HepG2 (cell line): ENCODE measurements around the gene MCM3AP. TPM values are rescaled to one million over a fixed set of nuclear protein-coding genes. Genes with fewer than 3 reads are reported as not detected.

Experiments used
- ARID4A ChIP-seq: sonication (generic); formaldehyde crosslinking; IDR thresholded peaks from 2 replicates; pipeline ENCODE4 v1.5.0; 2020; ENCODE audit warnings: mild to moderate bottlenecking, missing genetic modification reagents, borderline replicate concordance
- ELF3 ChIP-seq: IDR thresholded peaks from 2 replicates; pipeline ENCODE4 v1.6.1; 2016; ENCODE audit warnings: missing genetic modification reagents, missing compliant biosample characterization
- FOXA1 ChIP-seq, 2 experiments: fragments of 450-650 bp in 1 of 2; sonication (generic) in 1 of 2; formaldehyde crosslinking in 1 of 2; IDR thresholded peaks; 2 replicates each; pipeline versions ENCODE4 v1.4.0 to v1.6.1; 2016 to 2020; ENCODE audit warnings: missing genetic modification reagents in 1 of 2
- IKZF4 ChIP-seq: sonication (generic); formaldehyde crosslinking; IDR thresholded peaks from 2 replicates; pipeline ENCODE4 v1.5.1; 2020; ENCODE audit warnings: borderline replicate concordance, mild to moderate bottlenecking, low read depth, missing genetic modification reagents; ENCODE audit errors: not compliant biosample characterization
- MXD1 ChIP-seq: sonication (generic); formaldehyde crosslinking; IDR thresholded peaks from 2 replicates; pipeline ENCODE4 v1.4.0; 2020; ENCODE audit warnings: mild to moderate bottlenecking, missing genetic modification reagents
- PATZ1 ChIP-seq: sonication (generic); formaldehyde crosslinking; IDR thresholded peaks from 2 replicates; pipeline ENCODE4 v1.4.0; 2020; ENCODE audit warnings: missing genetic modification reagents
- PRDM15 ChIP-seq: sonication (generic); formaldehyde crosslinking; IDR thresholded peaks from 2 replicates; pipeline ENCODE4 v1.4.0; 2020; ENCODE audit warnings: missing genetic modification reagents
- THAP9 ChIP-seq: sonication (generic); formaldehyde crosslinking; IDR thresholded peaks from 2 replicates; pipeline ENCODE4; 2020; ENCODE audit warnings: missing genetic modification reagents, mild to moderate bottlenecking, borderline replicate concordance
- ZBED4 ChIP-seq: sonication (generic); formaldehyde crosslinking; IDR thresholded peaks from 2 replicates; pipeline ENCODE4 v1.4.0; 2020; ENCODE audit warnings: missing genetic modification reagents, borderline replicate concordance
- polyA plus RNA-seq, 8 experiments: library from polyadenylated mRNA; depleted of rRNA in 3 of 8; stranded (reverse) in 7 of 8; unstranded in 1 of 8; fragments of >200 nt; fragmentation: Illumina TruSeq in 4 of 8; extraction: Trizol in 4 of 8; gene quantifications; 2 replicates each; pipeline versions ENCODE4 v1.2.1 to v1.2.3, GENCODE V29; 2011 to 2016; ENCODE audit warnings: low read depth in 4 of 8, missing spikeins in 1 of 8, mixed read lengths in 1 of 8; ENCODE audit not compliant: insufficient read depth in 1 of 8
- total RNA-seq, 5 experiments: library from RNA; depleted of rRNA; stranded (reverse); fragments of >200 nt; fragmentation: Illumina TruSeq; extraction: Trizol; gene quantifications; 2 replicates each; pipeline ENCODE4 v1.2.3, GENCODE V29; 2016; ENCODE audit warnings: low read depth in 1 of 5

Gene MCM3AP
- total and polyA plus RNA-seq, 2 of the 13 experiments (the other 11 are each of a cell fraction or from before 2014, with no cell fraction given): 27.0 to 54.7 TPM

- TF ChIP-seq PRDM15 (CRISPR knock-in tag) (no peak), ZBED4 (CRISPR knock-in tag) (no peak), PATZ1 (no peak; the same call in none of the 2 replicates), IKZF4 (no peak), THAP9 (CRISPR knock-in tag) (peak; percentile 25; the same call in 1 of the 2 replicates), ELF3 (CRISPR knock-in tag) (no peak), FOXA1 (IDR thresholded peaks at IDR 0.05) (no peak), FOXA1 (CRISPR knock-in tag; IDR thresholded peaks at IDR 0.05) (no peak), ARID4A (CRISPR knock-in tag) (no peak), MXD1 (no peak)
These were observed 9.9 kb upstream of the MCM3AP start (continued) for GRCh38 chr21:46295177-46295770.
